ENCODE results near the gene ZNF77.
A peak's percentile ranks its signal among the peaks of the same experiment; 100 is the strongest.
"Not testable (repeated sequence)": the region's sequence is repeated elsewhere in the genome, so short reads cannot be mapped to it uniquely, and the experiment has no call there.

Gene ZNF77

GRCh38 chr19:2917275-2918184 lies 27.2 kb downstream of the ZNF77 start:
- DNase-seq (ENCODE audit: low spot score) = no peak

GRCh38 chr19:2912306-2912705 lies 32.5 kb downstream of the ZNF77 start:
- DNase-seq (ENCODE audit: low spot score) = no peak

- no peak for DNase-seq (ENCODE audit: low spot score)
Measured at GRCh38 chr19:2906631-2907195, 38.1 kb downstream of the ZNF77 start.

GRCh38 chr19:2905918-2906519 lies 38.8 kb downstream of the ZNF77 start:
- no peak for DNase-seq (ENCODE audit: low spot score)

GRCh38 chr19:2903326-2903725 lies 41.4 kb downstream of the ZNF77 start:
- DNase-seq (ENCODE audit: low spot score) = not testable (repeated sequence)

GRCh38 chr19:2902590-2903218 lies 42.1 kb downstream of the ZNF77 start:
- no peak for DNase-seq (ENCODE audit: low spot score)

GRCh38 chr19:2900296-2901252 lies 44.2 kb downstream of the ZNF77 start, which contains the start of gene ZNF57:
Gene ZNF57 (plus strand): TSS chr19:2900928. CDS start chr19:2901046, 118 bp downstream.
- peak; percentile 99 for DNase-seq (ENCODE audit: low spot score)

GRCh38 chr19:2896694-2897093 lies 48.1 kb downstream of the ZNF77 start:
- no peak for DNase-seq (ENCODE audit: low spot score)

- DNase-seq (ENCODE audit: low spot score) = not testable (repeated sequence)
Measured at GRCh38 chr19:2890531-2890930, 54.2 kb downstream of the ZNF77 start.

GRCh38 chr19:2888731-2889224 lies 56.0 kb downstream of the ZNF77 start:
- no peak for DNase-seq (ENCODE audit: low spot score)

- DNase-seq (ENCODE audit: low spot score) = peak; percentile 80
Measured at GRCh38 chr19:2887391-2887914, 57.3 kb downstream of the ZNF77 start.

- no peak for DNase-seq (ENCODE audit: low spot score)
Measured at GRCh38 chr19:2885736-2886135, 59.0 kb downstream of the ZNF77 start.

- DNase-seq (ENCODE audit: low spot score) = peak; percentile 49
Measured at GRCh38 chr19:2883686-2884439, 60.9 kb downstream of the ZNF77 start.

Data from RKO (cell line).